ENCODE data around the gene GGA1.
"Not testable (repeated sequence)": the region's sequence is repeated elsewhere in the genome, so short reads cannot be mapped to it uniquely, and the experiment has no call there.

GGA1 gene

DNA sequence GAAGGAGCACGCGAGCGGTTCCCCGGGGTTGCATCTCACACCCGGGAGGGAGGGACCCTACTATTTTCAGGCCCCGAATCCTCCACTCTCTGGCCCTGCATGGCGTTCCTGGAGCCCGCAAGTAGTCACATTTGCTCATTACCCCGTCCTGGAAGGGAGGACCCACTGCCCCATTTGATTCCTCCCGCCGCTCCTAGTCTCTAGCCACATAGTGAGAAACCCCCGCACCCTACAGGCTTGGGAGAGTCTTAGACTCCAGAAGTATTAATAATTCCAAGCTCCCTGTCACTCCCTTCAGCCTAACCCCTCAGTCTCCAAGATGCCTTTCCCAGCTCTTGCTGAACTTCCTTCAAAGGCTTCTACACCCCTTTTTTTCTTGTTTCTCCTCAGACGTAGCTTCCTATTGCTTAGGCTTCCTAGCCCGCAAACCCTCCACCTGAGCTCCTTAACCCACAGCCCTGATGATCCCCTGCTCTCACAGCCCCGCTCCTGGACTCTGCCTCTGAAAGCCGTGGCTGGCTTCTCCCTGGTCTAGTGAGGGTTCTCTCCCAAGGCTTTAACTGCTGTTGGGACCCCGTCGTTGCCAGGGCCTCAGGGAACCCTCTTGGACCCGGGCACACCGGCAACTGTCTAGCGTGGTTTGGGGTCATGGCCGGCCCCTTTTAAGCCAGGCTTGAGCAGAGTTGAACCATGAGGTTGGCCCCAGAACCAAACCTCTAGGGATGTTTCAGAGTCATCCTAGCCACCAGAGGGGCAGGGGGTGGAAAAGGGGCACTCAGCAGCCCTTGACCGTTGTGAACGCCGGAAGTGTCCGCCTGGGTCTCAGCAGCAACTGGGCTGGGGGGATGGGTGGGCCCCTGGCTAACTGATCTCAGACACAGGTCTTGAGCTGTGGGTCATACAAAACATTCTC is 862 bp downstream of the GGA1 start:
- no peak for DNase-seq (ENCODE audit: low read depth, low spot score)
- TF ChIP-seq, protein P1, sequence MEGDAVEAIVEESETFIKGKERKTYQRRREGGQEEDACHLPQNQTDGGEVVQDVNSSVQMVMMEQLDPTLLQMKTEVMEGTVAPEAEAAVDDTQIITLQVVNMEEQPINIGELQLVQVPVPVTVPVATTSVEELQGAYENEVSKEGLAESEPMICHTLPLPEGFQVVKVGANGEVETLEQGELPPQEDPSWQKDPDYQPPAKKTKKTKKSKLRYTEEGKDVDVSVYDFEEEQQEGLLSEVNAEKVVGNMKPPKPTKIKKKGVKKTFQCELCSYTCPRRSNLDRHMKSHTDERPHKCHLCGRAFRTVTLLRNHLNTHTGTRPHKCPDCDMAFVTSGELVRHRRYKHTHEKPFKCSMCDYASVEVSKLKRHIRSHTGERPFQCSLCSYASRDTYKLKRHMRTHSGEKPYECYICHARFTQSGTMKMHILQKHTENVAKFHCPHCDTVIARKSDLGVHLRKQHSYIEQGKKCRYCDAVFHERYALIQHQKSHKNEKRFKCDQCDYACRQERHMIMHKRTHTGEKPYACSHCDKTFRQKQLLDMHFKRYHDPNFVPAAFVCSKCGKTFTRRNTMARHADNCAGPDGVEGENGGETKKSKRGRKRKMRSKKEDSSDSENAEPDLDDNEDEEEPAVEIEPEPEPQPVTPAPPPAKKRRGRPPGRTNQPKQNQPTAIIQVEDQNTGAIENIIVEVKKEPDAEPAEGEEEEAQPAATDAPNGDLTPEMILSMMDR (IDR thresholded peaks at IDR 0.05; ENCODE audit: low read depth, low read length) = no peak
- peak overlapping the region; percentile 82 for H3K4me3 ChIP-seq (ENCODE audit: low read depth, low read length)
- in situ Hi-C loops (cut with HindIII; ENCODE audit: low sequenced_read_pairs) = no loop called here

DNA sequence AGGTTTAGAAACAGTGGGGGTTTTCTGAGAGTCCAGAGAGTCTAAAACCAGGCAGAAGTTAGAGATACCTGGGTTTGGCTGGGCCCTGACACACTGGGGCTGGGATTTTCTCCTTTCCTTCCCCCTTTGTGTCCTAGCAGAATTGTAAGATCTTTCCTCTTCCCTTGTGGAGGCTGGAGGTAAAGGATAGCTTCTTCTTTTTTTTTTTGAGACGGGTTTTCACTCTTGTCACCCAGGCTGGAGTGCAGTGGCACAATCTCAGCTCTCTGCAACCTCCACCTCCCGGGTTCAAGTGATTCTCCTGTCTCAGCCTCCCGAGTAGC is 1.5 kb downstream of the GGA1 start:
- in situ Hi-C loops (cut with HindIII; ENCODE audit: low sequenced_read_pairs); DNase-seq (ENCODE audit: low read depth, low spot score): not testable (repeated sequence)
- H3K4me3 ChIP-seq (ENCODE audit: low read depth, low read length) = peak overlapping the region; percentile 82

DNA sequence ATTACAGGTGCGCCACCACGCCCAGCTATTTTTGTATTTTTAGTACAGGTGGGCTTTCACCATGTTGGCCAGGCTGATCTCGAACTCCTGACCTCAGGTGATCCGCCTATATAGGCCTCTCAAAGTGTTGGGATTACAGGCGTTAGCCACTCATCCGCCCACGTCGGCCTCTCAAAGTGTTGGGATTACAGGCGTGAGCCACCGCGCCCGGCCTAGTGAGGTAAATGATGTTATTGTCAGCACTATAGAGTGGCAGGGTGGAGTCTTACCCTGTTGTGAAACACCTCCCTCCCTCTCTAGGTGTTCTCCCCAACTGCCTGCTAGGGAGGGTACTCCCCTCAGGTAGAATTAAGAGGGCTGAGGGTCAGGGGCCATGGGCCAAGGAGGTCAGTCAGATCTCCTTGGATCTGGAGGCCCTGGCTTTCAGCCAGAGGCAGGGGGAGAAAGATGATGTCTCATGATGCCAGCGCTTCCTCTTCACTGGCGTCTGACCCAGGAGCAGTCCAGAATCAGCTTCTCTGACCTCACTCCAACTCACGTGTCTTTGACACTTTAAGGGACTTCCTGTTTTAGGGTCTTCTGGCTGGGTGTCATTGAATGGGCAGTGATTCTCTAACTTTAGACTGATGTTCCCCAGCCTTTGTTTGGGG is 2.0 kb downstream of the GGA1 start:
- TF ChIP-seq, protein P1 (IDR thresholded peaks at IDR 0.05; ENCODE audit: low read depth, low read length) = no peak
- H3K4me3 ChIP-seq (ENCODE audit: low read depth, low read length) = no peak overlapping the region
- in situ Hi-C loops (cut with HindIII; ENCODE audit: low sequenced_read_pairs) = no loop called here
- DNase-seq (ENCODE audit: low read depth, low spot score) = no peak

DNA sequence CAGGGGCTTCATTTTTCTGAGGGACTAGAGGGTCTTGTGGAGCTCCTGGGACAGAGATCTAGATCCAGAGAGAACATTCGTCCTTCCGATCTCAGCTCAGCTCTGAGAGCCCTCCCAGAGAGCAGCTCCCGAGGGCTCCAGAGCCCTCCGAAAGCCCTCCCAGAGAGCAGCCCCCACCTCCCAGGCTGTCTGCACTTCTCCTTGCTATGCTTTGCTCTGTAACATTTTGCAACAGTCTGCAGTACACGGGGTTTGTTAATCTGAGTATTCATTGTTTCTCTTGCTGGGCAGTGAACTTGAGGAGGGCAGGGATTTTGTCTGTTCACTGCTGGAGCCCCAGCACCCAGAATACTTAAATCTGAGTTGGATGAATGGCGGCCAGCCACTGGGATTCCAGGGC is 2.6 kb downstream of the GGA1 start:
- in situ Hi-C loops (cut with HindIII; ENCODE audit: low sequenced_read_pairs) = no loop called here
- no peak overlapping the region for H3K4me3 ChIP-seq (ENCODE audit: low read depth, low read length)
- TF ChIP-seq, protein P1 (IDR thresholded peaks at IDR 0.05; ENCODE audit: low read depth, low read length) = no peak
- no peak for DNase-seq (ENCODE audit: low read depth, low spot score)

DNA sequence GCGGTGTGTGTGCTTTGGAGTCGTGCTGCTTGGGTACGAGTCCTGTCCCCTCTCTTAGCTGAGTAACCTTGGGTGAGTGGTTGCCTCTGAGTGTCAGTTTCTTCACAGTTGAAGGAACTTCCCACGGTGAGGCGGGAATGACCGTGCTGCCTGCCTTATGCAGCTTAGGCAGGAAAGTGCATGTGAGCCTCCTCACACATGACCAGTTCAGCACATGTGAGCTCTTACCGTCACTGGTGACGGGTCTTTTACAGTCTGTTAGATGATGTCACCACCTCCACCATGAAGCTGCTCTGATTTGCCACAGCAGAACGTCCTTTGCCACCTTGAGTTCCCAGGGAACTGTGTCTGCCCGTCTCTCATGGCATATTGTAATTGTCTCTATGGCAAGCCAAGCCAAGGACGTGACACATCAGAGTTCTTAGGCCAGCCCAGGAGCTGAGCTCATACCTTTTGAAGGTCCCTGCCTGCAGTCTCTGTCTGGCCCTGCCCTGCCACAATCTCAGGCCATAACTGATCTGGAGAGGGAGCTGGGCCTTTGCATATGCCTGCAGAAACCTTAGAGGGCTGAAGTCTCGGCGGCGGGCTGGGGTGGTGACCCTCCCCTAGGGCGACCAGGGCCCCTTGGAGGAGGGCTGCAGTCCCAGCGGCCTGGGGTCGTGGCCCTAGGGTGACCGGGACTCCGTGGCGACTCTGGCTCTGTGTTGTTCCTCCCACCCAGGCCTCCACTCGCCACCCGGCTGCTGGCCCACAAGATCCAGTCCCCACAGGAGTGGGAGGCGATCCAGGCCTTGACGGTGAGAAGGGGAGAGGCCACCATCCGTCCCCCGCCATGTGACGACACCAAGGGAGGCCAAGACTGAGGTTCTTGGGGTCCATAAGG is 7.8 kb downstream of the GGA1 start:
- no peak for DNase-seq (ENCODE audit: low read depth, low spot score)
- in situ Hi-C loops (cut with HindIII; ENCODE audit: low sequenced_read_pairs) = no loop called here
- H3K4me3 ChIP-seq (ENCODE audit: low read depth, low read length) = no peak overlapping the region
- TF ChIP-seq, protein P1 (IDR thresholded peaks at IDR 0.05; ENCODE audit: low read depth, low read length) = no peak

DNA sequence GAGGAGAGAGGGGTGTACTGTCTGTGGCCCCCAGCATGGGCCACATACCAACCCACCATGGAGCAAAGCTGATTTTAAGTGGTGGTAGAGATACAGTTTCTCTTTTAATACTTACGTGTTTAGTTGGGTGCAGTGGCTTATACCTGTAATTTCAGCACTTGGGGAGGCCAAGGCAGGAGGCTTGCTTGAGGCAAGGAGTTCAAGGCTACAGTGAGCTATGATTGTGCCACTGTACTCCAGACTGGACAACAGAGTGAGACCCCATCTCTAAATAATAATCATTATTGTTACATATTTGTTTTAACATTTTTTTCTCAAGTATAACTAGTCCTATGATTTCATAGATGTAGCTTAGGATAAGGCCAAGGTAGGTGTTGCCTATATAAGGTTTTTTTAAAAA is 8.8 kb downstream of the GGA1 start:
- TF ChIP-seq, protein P1 (IDR thresholded peaks at IDR 0.05; ENCODE audit: low read depth, low read length) = no peak
- no peak overlapping the region for H3K4me3 ChIP-seq (ENCODE audit: low read depth, low read length)
- in situ Hi-C loops (cut with HindIII; ENCODE audit: low sequenced_read_pairs) = no loop called here
- DNase-seq (ENCODE audit: low read depth, low spot score) = no peak
